ENCODE results near the gene AP4B1.

DNA sequence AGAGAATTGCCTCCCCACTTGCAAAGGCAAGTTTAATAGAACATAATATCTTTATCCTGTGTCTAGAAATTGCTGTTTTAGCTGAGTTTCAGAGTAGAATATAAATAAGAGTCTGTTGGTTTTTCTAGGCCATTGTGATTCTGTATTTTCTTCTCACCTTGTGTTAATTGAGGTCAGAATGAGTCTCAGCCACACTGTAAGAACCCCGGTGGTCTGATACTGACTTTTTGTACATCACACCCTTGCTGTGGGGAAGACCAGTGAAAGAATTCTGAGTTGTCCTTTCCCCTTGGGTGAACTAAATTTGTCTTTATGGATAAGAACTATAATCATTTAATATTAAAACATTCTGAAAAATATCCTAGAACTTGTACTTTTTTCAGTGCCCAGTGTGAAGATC is 31.4 kb upstream of the AP4B1 start:
- TF ChIP-seq, protein P1, sequence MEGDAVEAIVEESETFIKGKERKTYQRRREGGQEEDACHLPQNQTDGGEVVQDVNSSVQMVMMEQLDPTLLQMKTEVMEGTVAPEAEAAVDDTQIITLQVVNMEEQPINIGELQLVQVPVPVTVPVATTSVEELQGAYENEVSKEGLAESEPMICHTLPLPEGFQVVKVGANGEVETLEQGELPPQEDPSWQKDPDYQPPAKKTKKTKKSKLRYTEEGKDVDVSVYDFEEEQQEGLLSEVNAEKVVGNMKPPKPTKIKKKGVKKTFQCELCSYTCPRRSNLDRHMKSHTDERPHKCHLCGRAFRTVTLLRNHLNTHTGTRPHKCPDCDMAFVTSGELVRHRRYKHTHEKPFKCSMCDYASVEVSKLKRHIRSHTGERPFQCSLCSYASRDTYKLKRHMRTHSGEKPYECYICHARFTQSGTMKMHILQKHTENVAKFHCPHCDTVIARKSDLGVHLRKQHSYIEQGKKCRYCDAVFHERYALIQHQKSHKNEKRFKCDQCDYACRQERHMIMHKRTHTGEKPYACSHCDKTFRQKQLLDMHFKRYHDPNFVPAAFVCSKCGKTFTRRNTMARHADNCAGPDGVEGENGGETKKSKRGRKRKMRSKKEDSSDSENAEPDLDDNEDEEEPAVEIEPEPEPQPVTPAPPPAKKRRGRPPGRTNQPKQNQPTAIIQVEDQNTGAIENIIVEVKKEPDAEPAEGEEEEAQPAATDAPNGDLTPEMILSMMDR (IDR thresholded peaks at IDR 0.05), result no peak
- TF ChIP-seq EZH2 (IDR thresholded peaks at IDR 0.05; ENCODE audit: borderline replicate concordance, insufficient read depth, low read depth, low read length, poor library complexity, severe bottlenecking), result no peak
